ENCODE data around the gene PNMA6E.

PNMA6E gene

DNA sequence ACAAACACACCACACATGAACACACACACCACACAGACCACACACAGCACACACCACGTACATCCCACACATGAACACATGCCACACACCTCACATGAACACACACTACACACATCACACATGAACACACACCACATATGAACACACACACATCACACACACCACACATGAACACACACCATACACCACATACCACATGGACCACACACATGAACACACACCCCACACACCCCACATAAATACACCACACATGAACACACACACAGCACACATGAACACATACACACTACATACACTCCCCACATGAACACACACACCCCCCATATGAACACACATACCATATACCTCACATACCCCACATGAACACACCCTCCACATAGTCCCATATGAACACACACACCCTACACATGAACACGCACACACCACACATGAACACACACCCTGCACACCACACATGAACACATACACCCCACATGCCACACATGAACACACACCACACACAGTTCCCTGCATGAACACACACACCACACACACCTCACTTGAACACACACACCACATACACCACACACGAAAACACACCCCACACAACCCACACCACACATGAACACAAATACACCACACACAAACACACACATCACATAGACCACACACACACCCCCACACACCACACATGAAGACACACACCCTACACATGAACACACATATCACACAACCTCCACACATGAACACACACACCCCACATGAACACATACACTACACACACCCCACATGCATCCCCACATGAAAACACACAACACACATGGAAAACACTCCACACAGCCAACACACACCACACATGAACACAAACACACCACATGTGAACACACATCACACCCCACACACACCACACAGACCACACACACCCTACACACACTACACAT is 18.3 kb downstream of the PNMA6E start:
- no peak for DNase-seq

DNA sequence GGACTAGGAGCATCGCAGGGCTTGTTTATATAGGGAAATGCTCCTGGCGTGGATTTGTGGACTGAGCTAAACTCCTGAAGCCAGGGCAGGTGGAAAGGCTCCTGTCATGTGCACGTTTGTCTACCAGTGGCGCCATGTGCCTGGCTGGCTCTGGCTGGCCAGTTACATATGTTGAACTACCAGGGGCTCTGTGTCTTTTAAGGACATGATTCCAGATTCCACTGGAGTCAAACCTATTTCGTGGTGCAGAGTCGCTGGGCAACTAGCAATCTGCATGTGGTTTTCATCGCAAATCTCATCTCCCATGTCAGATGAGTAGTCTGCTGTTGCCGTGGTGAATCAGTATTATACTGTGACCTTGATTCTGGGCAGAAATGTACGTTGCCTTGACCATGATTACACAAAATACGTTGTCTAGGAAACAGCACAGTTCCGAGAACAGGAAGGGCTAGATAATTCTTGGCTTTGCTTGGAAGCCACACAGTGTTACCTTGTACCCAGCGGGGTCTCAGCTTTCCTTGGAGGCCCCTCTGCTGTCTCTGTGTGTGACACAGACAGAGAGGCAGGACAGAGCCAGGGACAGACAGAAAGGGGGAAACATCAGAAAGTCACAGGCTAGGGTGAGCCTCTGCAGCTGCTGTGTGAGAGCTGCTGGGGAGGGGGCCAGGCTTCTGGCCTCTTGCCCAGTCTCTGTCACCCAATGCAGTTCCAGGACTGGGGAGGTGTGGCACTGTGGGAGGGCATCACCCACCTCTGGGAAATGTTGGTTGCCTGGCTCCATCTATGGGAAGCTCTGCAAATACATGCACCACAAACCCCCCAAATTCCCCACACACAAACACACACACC is 19.2 kb downstream of the PNMA6E start:
- no peak for DNase-seq

DNA sequence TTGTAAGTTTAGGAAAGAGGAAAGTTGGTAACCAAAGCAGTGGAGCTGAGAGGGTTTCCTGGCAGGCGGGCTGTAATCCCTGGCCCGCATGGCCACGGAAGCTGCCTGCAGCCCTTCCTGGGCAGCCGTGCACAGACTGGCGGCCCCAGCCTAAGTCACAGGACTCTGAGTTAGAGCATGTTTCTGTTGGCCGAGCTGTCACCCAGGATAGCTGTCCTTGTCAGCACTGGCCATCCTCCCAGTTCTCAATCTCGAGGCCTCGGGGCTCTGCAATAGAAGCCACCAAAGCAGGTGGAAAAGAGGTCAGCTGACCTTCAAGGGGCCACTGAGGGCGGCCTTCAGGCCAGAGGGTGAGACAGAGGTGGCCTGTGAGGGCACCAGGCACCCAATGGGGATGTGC is 20.5 kb downstream of the PNMA6E start:
- no peak for DNase-seq

DNA sequence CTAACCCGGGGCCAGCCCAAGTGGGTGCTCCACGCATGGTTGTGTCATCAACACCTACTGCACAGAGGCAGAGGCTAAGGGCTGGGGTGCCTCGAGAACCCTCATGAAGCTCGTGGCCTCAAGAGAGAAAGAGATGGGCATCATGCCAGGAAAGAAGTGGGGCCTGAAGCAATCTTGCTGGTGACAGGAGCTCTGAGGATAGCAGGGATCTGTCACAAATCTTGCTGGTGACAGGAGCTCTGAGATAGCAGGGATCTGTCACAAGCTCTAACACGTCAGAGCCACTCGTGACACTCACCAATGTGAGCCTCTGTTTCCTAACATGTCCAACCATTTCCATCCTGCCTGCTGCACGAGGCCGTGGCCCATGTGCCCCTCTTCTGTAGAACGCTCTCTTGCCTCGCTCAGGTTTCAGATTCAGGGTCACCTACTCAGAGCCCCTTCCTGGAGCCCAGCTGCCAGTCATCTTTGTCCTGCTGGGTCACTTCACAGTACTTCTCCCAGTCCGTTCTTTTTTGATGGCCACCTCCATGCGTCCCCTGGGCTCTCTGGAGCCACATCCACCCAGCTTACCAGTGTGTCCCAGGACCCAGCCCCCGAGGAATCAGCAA is 21.1 kb downstream of the PNMA6E start:
- no peak for DNase-seq

DNA sequence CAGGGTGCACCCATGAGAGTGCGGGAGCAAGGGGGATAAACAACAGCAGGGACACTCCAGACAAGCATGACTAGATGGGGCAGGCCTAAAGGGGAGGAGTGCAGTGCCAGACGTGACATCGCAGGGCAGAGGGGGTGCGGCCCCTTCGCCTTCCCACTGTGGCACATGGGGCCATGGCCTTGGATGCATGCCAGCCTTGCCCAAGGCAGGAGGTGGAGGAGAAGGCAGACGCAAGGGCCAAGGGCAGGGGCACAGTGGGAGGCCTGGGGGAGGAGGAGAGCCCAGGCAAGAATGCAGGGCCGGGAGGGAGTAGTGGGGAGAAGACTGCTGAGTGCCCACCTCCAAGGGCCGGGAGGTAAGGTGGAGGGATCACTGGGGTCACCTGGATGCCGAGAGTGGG is 21.6 kb downstream of the PNMA6E start:
- no peak for DNase-seq

DNA sequence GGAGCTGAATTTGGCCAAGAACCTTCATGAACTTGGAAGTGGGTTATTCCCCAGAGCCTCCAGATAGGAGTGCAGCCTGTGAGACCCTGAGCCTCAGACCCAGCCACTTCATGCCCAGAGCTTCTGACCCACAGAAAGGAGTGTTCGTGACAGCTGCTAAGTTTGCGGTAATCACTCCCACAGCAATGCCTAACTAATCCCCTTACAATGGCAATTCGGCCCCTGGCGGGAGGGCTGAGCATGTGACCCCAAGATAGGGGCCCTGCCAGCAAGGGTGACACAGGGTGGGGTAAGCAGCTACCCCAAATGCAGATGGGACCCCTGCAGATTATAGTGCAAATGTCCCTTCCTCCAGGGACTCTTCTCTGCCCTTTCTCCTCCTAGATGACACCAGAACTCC is 22.5 kb downstream of the PNMA6E start:
- no peak for DNase-seq

DNA sequence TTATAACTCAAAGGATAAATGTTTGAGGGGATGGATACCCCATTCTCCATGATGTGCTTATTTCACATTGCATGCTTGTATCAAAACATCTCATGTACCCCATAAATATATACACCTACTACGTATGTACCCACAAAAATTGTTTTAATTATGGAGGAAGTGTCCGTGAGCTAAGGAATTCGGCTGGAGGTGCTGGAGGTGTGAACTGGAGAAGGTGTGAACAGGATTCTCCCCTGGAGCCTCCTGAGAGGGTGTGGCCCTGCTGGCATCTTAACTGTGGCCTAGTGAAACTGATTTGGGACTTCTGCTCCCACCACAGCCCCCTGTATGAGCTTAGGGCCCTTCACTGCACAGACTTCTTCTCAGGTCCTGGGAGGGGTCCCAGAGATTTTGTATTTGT is 23.4 kb downstream of the PNMA6E start:
- DNase-seq = no peak

DNA sequence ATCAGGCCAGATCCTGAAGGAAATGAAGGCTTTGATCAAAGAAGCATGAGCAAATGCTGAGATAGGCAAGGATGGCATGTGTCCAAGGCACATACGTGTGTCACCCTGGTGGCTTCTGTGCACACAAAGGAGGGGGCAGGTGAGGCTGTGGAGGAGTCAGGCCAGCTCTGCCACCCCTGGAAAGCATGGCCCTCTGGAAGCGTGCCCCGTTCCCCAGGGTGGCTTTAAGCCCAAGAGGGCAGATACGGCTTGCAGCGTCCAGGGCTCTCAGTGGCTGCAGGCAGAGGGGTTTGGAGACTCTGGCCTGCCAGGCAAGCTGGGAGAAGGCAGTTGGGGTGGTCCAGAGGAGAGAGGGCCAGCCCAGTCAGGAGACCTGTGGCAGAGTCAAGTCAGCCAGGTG is 25.6 kb downstream of the PNMA6E start:
- no peak for DNase-seq

DNA sequence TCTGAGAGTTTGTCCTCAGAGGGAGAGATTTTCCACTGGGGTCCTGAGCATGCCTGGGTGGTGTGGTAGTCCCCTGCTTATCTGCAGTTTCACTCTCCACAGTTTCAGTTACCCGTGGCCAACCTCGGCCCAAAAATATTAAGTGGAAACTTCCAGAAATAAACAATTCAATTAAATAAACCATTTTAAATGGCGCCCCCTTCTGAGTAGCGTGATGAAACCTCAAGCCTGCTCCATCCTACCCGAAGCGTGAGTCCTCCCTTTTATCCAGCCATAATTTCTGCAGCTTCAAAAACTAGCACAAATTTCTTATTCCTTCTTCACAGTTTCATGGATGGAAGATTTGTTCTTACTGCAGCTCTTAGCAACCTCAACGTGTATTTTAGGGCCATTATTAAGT is 26.7 kb downstream of the PNMA6E start:
- no peak for DNase-seq

DNA sequence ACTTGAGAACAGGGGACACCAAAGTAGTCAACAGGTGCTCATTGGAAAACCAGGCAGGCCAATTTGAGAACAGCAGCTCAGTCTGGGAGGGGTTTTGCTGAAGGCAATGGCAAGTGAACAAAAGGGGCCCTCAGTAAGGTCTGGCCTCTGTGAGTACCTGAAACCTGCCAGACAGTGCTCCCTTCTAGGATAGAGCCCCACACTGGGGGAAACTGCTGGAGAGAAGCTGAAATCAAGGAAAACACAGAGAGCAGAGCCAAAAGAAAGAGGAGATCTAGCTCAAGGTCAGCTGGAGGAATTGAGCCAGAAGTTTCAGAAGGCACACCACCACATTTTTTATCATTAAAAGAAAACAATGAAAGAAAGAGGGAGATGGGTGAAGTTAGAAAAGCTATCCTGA is 28.2 kb downstream of the PNMA6E start:
- no peak for DNase-seq

DNA sequence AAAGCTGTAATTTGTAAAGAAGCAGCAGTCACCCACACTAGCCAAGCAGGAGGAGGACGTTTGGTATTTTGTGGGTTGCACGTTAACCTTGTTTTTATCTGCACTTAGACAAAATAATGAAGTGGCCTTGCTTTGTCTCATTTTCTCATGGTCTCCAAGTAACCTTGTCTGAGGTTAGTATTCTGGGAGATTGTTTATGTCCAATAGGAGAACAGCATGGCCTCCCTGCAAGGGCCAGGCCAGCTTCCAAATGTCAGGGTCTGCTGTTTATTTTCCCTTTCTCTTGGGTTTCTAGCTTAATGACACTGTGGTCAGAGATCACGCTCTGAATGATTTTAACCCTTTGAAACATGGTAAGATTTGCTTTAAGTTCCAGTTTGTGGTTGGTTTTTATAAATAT is 29.9 kb downstream of the PNMA6E start:
- no peak for DNase-seq

DNA sequence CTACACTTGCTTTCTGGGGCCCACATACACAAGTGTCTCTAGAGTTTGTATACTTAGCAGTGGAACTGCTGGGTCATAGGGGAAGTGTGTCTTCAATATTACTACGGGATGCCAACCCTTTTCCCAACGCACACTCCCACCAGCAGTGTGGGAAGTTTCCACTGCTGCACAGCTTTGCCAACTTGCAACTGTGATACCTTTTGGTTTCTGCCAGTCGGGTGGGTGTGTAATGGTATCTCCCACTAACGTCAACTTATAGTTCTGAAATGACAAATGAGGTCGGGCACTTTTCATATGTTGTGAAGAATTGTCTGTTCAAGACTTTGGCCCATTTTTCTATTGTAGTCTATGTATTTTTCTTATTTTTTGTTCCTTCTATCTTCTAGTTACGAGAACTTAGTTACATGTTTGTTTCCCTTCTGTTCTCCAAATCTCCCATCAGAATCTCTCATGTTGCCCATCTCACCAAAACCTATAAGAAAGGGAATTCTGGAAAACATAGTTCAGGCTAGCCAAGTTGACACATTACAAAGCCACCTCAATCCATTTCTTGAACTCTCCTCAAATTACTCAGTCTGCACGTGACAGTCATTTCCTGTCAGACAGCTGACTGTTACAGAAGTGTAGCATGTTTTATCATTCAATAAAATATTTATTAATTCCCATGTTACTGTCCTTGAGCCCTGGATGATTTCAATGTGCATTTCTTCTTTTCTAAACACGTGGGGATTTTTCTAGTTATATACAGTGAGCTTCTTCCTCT is 30.7 kb downstream of the PNMA6E start:
- DNase-seq = no peak

DNA sequence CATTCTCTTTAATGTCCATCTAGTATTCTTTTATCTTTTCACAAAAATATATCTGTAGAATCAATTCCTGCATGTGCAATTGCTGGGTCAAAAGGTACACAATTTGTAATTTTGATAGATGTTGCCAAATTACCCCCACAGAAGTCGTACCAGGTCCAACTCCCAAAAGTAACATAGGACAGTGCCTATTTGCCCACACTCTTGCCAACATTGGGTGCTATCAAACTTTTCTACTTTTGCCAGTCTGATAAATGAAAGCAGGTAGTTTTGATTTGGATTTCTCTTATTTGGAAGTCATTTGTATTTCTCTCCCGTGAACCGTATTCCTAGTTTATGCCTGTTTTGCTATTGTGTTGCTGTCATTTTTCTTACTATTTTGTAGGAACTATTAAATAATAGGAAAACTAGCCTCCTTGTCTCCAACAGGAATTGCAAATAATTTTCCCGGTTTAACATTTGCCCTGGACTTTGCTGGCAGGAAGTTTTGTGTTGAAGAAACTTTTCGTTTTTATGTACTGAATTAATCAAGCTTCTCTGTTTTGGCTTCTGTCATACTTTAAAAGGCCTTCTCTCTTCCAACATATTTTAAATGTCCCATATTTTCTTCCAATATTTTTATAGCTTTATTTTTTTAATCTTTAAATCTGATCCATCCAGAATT is 34.1 kb downstream of the PNMA6E start:
- DNase-seq = no peak

DNA sequence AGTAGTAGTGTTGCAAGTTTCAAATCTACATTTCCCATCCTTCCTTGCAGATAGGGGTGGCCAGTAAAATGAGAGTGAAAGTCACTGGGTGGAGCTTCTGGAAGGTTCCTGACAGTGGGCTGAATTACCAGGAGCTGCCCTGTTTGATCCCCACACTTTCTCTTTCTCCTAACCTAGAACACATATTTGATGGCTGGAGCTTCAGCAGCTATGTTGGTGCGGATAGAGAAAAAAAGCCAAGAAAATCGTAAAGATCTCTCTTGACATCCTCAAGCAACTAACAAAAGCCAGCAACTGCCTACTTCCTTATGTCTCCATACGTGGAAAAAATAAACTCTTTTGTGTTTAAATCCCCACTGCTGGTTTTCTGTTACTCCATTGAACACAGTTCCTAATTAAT is 35.0 kb downstream of the PNMA6E start:
- DNase-seq = no peak

DNA sequence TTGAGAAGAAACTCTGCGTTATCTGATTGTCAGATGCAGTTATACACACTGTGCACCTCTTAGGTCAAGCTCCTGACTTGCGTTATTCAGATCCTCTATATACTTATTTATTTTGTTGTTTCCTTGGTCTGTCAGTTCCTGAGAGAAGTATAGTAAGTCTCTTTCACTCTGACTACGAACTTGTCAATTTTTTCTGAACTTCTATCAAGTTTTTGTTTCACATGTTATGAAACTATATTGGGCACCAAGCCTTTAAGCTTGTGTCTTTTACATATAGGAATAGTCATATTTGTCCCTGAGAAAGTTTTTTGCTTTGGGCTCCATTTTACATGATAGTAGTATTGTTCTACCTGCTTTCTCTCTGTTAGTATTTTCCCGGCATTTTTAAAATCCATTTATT is 35.5 kb downstream of the PNMA6E start:
- DNase-seq = no peak

DNA sequence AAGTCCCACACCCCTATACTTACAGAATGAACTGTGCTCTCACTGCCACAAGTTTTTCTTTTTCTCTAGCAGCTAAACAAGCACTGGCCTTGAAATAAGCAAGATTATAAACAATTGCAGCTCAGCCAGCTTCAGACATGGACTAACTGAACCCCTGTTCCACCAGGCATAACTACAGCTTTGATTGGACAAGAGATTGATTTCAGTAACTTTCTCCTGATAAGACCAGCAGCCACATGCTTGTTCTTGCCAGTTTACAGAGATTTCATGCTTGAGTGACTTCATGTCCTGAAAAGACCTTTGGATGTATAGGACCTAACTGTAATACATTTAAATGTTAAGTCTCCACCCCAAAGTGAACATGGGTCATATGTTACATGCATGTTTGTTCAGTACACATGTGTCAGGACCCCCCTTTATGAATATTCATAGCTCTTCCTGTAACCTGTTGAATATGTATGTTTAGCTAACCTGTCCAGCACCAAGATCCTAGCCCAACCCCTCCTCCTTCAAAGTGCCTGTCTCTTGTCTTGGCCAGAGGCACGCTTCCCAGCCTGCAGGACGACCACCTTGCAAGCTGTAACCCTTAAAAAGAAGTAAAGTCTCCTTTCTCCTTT is 39.3 kb downstream of the PNMA6E start:
- no peak for DNase-seq

DNA sequence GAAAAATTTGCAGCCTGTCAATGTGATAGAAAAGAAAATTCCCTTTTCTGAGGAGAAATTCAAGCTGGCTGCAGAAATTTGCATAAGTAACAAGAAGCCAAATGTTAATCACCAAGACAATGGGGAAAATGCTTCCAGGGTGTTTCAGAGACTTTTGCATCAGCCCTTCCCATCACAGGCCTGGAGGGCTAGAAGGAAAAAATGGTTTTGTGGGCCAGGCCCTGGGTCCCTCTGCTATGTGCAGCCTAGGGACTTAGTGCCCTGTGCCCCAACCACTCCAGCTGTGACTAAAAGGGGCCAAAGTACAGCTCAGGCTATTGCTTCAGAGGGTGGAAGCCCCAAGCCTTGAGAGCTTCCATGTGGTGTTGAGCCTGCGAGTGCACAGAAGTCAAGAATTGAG is 43.3 kb downstream of the PNMA6E start:
- no peak for DNase-seq

DNA sequence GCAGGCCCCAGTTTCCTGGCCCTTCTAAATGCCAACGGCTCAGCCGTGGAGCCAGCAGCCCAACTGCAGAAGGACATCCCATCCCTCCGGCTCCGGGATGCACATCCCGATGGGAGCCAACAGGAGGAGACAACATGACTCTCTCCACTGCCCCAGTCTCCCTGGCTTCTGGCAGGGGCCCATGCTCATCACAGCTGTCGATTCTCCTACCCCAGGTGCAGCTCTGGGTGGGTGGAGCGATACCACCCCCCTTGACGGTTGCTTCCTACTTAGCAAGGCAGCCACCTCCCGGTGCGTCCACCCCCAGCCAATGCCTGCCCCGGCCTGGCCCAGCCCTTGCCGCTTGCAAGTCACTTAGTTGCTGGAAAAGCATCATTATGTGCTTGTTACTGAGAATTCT is 47.7 kb downstream of the PNMA6E start:
- no peak for DNase-seq

DNA sequence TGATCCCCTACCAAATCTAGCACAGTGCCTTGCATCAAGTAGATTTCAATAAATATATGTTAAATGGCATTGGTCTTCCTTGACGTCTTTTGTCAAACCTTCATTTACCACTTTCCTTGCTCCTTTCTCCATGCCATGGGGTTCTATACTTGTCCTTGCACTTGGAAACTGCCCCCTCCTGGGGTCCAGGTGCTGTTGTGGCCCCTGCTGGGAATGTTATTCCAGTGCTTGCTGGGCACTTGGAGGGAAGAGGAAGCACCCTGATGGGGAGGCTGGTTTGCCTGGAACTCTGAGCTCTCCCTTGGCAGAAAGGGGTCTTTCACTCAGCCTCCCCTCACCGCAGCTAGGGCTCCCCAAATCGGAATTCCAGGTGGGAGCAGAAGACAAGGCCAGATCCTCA is 48.3 kb downstream of the PNMA6E start:
- DNase-seq = no peak

DNA sequence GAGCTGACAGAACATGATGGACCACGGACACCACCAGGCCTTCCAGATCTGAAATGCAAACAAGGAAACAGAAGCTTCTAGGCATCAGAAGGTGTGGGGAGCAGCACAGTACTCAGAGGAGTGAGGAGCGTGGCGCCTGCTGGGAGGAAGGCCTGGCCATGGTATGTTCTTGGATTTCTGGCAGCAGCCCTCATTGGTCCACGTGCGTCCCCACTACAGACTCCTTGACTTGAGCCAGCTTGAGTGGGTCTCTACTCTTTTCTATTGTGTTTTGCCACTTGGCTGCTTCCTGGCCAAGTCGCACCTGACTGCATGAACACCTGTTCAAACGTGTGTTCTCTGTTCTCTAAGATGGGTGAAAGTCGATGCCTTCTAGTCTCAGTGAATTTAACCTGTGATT is 49.2 kb downstream of the PNMA6E start:
- no peak for DNase-seq

DNA sequence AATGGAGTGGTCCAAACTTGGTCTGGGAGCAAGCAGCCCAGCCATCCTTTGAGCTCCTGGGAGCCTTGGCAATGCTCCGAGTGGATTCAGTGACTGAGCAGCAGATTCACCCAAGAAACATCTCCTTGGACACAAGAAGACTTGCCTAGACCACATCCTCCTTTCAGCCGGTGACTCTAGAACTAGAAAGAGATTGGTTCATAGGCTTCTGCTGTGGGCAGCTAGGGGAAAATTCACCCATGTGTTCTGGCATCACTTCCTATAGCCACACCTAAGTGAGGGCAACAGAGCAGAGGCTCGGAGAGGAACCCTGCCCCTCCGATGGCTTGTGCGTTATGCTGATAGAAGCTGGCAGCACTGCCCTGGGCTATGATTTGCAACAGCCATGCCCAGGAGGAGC is 51.2 kb downstream of the PNMA6E start:
- no peak for DNase-seq

DNA sequence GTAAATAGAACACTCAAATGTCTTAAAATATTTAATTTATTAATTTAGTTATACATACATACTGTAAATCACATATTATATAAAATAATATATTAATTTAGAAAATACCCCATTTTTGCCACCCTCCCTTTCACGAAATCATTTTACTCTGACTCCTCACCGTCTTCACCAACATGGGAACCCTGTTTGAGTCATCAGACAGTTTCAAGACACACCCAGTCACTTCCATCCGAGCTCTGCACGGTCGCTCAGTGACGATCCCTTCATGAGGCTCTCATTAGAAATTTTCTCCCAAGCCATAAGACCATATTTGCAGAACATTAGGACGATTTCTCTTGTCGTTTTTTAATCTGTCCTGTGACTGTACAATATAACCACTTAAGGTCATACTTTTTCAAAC is 52.7 kb downstream of the PNMA6E start:
- DNase-seq = no peak

Measured in NK-92 treated with Interleukin-12 subunit alpha and Interleukin-12 subunit beta, amount 100 ng/mL, for 24 hours (cell line).